ENCODE results near the gene FEN1.

DNA sequence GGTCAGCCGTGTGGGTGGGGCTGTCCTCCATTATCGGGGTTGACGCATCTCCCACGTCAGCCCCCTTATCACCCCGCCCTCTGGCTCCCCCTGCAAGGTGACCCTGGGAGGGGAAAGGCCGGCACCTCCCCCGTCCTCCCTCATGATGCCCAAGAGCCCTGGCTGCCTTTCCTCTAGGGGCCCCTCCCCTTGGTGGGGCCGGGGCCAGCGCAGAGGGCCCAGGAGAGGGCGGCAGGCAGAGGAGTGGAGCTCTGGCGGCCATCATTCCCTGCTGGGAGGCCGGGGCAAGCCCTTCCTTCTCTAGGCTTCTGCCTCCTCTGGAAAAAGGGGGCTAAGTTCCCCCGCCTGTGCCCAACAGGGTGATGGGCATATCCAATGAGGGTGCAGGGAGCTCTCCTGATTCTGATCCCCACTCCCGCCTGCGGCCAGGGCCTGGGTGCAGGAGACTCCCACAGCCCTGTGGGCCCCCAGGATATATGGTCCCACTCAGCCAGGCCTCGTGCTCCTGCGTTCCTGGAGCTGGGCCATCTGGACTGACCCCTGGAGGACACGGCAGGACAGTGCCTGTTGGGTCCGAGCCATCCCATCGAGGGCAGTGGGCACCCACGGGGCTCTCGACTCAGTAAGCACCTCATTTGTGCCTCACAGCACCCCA is 28.0 kb upstream of the FEN1 start:
- TF ChIP-seq CTCF (IDR thresholded peaks at IDR 0.05; ENCODE audit: low read depth, low read length, missing input control) (no peak), TAF1 (conservative IDR thresholded peaks at IDR 0.05) (no peak), MAX (IDR thresholded peaks at IDR 0.05) (no peak), ATF3 (IDR thresholded peaks at IDR 0.05) (no peak), GABPA (IDR thresholded peaks at IDR 0.05 in 1 of 2, conservative IDR thresholded peaks at IDR 0.05 in 1 of 2) (no peak), RXRA (IDR thresholded peaks at IDR 0.05) (no peak), REST (IDR thresholded peaks at IDR 0.05) (no peak), RAD21 (IDR thresholded peaks at IDR 0.05) (no peak), HNF4G (IDR thresholded peaks at IDR 0.05) (no peak), JUND (IDR thresholded peaks at IDR 0.05) (no peak), SP1 (IDR thresholded peaks at IDR 0.05) (no peak), YY1 (IDR thresholded peaks at IDR 0.05) (no peak)
- TF ChIP-seq, protein P1, sequence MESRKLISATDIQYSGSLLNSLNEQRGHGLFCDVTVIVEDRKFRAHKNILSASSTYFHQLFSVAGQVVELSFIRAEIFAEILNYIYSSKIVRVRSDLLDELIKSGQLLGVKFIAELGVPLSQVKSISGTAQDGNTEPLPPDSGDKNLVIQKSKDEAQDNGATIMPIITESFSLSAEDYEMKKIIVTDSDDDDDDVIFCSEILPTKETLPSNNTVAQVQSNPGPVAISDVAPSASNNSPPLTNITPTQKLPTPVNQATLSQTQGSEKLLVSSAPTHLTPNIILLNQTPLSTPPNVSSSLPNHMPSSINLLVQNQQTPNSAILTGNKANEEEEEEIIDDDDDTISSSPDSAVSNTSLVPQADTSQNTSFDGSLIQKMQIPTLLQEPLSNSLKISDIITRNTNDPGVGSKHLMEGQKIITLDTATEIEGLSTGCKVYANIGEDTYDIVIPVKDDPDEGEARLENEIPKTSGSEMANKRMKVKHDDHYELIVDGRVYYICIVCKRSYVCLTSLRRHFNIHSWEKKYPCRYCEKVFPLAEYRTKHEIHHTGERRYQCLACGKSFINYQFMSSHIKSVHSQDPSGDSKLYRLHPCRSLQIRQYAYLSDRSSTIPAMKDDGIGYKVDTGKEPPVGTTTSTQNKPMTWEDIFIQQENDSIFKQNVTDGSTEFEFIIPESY (IDR thresholded peaks at IDR 0.05) = no peak

Data from liver (tissue), 3 donors.